Stimulated activated CD8-positive, alpha-beta memory T cell treated with anti-CD3 and anti-CD28 coated beads, Interleukin-15, amount 100 ng/mL, for 24 hours (primary cell): ENCODE results near the gene EEF2KMT.
"Not testable (repeated sequence)": the region's sequence is repeated elsewhere in the genome, so short reads cannot be mapped to it uniquely, and the experiment has no call there.

Experiments used
- DNase-seq: peaks from one replicate; pipeline ENCODE4 v3.0.0-alpha.2; 2020; ENCODE audit warnings: low read depth

Gene EEF2KMT

GRCh38 chr16:5095145-5095830 lies 2.3 kb downstream of the EEF2KMT start:
- DNase-seq, result not testable (repeated sequence)

GRCh38 chr16:5093746-5094145 lies 3.8 kb downstream of the EEF2KMT start:
- not testable (repeated sequence) for DNase-seq

GRCh38 chr16:5093081-5093480 lies 4.5 kb downstream of the EEF2KMT start:
- DNase-seq, result not testable (repeated sequence)

- not testable (repeated sequence) for DNase-seq
These were observed 7.0 kb downstream of the EEF2KMT start for GRCh38 chr16:5090592-5090991.

DNA sequence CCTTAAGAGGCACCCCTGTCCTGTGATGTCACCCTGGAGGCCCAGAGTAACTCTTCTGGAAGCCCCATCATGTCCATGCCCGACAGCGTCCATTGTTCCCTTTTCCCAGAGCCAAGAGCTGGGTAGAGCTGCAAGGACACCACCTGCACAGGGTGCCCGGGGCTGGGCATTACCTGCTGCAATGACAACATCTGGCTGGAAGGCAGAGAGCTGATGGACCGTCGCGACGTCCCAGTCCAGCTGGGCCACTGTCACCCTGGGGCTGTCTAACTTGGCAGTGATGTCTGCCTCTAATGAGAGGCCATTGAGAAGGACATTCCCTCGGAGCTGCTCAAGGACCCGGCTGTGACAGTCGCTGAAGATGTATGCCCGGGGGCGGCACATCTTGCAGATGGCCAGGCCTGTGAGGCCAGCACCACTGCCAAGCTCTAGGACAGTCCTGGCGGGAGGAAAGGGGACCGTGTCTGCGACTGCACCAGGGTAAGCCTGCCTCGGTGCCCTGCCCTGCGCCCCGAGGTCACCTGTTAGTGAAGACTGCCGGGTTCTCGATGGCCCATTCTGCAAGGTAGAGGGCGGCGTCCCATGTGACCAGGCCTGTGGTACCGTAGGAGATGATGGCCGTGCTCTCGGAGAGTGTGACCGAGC lies 7.6 kb downstream of the EEF2KMT start:
- not testable (repeated sequence) for DNase-seq

GRCh38 chr16:5088936-5089335 lies 8.7 kb downstream of the EEF2KMT start:
- DNase-seq, result not testable (repeated sequence)

GRCh38 chr16:5088086-5088790 lies 9.4 kb downstream of the EEF2KMT start:
- DNase-seq, result not testable (repeated sequence)

DNA sequence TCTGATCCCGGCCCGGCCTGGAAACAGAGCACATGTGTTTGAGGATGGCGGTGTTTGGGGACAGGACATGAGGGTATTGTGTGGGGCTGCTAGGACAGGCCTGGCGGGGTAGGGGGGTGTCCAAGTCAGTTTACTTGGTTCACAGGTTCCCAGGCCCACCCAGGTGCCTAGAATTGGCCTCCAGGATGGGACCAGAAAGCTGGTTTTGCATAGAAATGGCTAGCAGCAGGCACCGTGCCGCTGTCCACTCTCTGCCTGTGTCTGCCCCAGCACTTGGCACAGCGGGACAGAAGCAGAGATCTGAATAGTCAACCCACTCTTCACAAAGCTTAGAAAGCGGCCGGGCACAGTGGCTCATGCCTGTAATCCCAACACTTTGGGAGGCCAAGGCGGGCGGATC lies 11.9 kb downstream of the EEF2KMT start:
- DNase-seq, result not testable (repeated sequence)

GRCh38 chr16:5084802-5085201 lies 12.8 kb downstream of the EEF2KMT start:
- DNase-seq, result peak; percentile 16

DNA sequence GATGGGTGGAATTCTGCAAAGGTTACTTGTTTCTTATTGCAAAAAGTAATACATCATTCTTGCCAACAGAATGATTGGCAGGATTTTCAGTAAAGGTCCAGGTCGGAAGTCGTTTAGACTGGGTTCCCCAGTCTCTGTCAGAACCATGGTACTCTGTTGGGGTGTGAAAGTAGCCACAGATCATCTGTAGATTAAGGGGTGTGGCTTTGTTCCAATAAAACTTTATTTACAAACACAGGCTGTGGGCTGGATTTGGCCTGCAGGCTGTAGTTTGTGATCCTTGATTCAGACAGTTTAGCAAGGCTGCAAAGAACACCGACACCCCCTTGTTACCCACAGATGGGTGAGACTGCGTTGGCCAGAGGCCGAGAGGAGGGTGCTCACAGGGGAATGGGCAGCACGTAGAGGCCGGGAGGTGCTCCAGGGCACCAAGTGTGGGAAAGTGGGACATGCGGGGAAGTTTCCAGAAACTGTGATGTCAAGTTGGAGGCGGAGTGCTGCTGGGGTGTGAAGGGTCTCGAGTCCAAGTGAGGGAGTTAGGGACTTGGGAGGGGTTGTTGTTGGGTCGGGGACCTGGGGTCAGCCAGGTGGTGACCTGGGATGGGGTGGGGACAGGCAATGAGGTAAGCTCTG lies 13.4 kb downstream of the EEF2KMT start:
- DNase-seq, result not testable (repeated sequence)

GRCh38 chr16:5083646-5084045 lies 13.9 kb downstream of the EEF2KMT start:
- not testable (repeated sequence) for DNase-seq

GRCh38 chr16:5080996-5081395 lies 16.6 kb downstream of the EEF2KMT start:
- not testable (repeated sequence) for DNase-seq

DNA sequence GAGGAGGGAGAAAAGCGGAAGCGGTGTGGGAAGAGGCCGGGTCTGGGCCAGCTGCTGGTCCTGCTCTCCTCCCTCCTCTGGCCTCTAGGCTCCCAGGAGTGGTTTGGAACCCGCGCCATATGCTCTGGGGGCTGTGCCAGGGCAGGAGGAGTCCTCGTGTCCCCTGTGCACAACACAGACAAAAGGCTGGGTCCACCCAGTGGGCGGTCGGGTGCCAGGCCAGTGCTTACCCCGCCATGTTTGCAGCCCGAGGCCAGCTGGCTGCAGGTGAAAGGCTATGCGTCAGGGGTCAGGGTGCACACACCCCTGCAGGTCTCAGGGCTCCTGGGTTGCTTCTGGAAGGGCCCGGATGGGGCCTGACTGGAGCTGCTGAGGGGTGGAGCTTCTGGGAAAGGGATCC lies 17.1 kb downstream of the EEF2KMT start:
- DNase-seq, result not testable (repeated sequence)

DNA sequence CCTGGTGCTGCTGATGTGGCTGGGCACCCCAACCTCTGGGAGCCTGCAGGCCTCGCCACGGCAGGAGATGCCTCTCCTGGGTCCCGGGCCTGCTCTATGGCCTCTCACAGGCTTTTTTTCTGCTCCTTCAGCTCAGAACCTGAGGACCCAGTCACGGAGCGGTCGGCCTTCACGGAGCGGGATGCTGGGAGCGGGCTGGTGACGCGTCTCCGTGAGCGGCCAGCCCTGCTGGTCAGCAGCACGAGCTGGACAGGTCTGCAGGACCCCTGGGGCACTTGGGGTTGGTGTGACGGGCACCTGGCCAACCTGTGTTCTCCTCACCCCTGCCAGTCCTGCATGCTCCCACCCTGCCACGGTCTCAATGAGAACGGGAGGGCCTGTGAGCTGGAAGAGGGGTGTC lies 19.0 kb downstream of the EEF2KMT start:
- no peak for DNase-seq

DNA sequence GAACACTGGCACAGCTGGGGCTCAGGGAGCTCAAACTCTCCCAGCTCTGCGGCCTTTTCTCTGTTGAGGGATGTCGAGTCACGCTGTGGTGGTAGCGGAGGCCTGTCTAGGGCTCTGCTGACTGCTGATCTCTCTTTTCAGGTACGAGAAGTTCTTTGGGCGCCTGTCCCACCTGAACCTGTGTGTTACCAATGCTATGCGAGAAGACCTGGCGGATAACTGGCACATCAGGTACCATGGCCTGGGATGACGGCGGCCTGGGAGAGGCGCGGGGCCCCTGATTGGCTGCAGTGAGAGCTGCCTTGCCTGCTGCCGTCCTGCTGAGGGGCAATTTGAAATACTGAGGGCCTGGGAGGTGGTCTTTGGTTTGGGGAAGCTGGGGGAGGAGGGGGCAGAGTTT lies 20.3 kb downstream of the EEF2KMT start:
- DNase-seq, result no peak

DNA sequence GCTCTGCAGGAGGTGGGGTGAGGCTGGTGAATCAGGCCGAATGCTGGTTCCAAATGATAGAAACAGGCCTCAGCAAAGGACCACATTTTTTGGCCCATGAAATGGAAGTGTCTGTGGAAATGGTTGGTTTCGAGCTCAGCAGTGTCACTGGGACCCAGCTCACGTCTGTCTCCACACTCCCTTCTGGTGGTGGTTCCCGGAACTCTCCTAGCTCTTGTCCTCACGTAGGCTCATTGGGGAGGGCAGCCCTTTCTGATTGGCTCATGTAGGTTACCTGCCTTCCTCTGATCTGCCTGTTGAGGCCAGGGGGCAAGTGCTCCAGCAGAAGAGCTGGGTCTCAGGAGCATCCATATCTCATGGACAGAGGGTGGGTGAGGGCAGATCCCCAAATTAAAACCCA lies 22.0 kb downstream of the EEF2KMT start:
- DNase-seq, result no peak

GRCh38 chr16:5073771-5074170 lies 23.8 kb downstream of the EEF2KMT start:
- not testable (repeated sequence) for DNase-seq

GRCh38 chr16:5073279-5073629 lies 24.3 kb downstream of the EEF2KMT start:
- DNase-seq, result no peak

GRCh38 chr16:5072334-5073278 lies 25.0 kb downstream of the EEF2KMT start:
- no peak for DNase-seq

GRCh38 chr16:5071681-5072333 lies 25.8 kb downstream of the EEF2KMT start, which contains the start of gene ALG1:
Gene ALG1 (plus strand): TSS chr16:5071843. CDS start chr16:5071850, 7 bp downstream.
- peak; percentile 78 for DNase-seq

DNA sequence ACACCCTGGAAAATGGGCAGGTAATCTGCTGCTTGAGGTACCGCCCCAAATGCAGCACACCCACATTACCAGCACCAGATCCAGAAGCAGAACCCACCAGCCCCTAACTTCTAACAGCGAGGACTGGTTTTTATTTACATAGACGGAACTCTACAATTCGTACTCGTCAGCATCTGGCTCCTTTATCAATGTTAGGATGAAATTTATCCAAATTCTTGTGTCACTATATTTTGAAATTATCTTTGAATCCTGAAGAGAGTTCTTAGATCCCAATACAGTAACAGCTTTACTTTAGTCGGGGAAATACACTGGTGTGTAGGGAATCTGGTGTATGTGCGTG lies 26.3 kb downstream of the EEF2KMT start:
- no peak for DNase-seq
